ENCODE results near the gene RDM1.

GRCh38 chr17:35912942-35913341 lies 17.6 kb downstream of the RDM1 start:
- TF ChIP-seq RAD21 (IDR thresholded peaks at IDR 0.05; ENCODE audit: low read depth) (no peak), REST (IDR thresholded peaks at IDR 0.05; ENCODE audit: low read depth) (no peak), TEAD4 (IDR thresholded peaks at IDR 0.05) (no peak)
- TF ChIP-seq, protein P1, sequence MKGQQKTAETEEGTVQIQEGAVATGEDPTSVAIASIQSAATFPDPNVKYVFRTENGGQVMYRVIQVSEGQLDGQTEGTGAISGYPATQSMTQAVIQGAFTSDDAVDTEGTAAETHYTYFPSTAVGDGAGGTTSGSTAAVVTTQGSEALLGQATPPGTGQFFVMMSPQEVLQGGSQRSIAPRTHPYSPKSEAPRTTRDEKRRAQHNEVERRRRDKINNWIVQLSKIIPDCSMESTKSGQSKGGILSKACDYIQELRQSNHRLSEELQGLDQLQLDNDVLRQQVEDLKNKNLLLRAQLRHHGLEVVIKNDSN (IDR thresholded peaks at IDR 0.05) = no peak

Data from Ishikawa (cell line).